Stimulated activated CD4-positive, alpha-beta T cell treated with anti-CD3 and anti-CD28 coated beads, TNF-alpha, amount 100 ng/mL, for 24 hours (primary cell): ENCODE data around the gene NUAK1.

Experiments used
- DNase-seq, 3 experiments: peaks; one replicate each; pipeline ENCODE4 v3.0.0-alpha.2; 2020; ENCODE audit warnings: low read depth in 3 of 3

NUAK1 gene

DNA sequence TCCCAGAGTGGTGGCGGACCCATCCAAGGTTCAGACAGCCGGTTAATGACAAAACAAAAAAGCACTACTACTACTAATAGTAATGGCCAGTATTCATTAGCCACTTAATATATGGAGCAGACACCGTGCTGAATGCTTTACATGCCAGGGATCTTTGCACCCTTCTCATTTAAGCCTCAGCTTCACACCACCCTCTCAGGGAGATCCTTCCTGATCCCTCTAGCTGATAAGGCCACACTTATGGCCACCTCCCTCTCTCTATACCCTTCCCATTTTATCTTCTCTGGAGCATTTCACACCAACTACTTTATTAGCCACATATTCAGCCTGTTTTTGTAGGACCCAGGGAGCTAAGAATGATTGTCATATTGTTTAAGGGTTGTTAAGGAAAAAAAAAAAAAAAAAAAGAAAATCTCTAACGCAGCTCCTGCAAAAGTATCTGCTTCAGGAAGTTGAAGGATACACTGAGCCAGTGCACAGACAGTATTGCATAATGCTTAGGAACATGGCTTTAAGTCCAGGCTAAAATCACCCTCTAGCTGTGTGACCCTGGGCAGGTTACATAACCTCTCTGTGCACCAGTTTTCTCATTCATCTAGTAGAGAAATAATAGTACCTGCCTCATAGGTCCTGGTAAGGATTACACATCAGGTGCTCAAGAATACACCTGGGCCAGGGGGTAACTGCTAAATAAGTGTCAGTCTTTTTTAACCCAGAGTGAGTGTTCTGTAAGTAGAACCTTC is 29.4 kb downstream of the NUAK1 start:
- DNase-seq: no peak

DNA sequence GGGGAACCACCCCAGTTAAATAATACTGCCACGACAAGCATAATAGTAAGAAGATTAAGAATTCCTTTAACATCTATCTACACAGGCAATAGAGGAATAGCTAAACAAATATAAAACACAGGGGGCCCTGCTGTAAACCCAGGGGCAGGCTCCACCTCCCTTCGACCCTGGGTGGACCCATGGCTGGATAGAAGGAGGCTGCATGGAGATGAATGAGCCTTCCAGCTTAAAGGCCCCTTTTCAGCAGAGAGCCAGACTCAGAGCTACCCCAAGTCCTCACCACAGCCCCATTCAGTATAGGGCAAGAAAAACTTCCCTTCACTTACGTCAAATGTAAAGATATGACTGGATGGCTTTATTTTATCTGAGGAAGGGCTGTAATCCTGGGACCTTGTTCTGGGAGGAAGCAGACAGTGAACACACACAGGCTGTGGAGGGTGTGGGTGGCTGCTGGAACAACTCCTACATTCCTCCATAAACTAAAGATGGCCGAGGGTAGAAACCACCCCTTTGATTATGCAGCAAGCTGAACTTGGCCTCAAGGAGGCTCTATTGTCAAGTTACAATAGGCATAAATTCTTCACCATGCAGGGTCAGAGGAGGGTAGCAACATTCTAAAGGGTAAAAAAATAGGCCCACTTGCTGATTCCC is 30.4 kb downstream of the NUAK1 start:
- no peak for DNase-seq

GRCh38 chr12:106107566-106107965 is 31.2 kb downstream of the NUAK1 start:
- no peak for DNase-seq

GRCh38 chr12:106106892-106107291 is 31.9 kb downstream of the NUAK1 start:
- DNase-seq: no peak

GRCh38 chr12:106106061-106106566 is 32.6 kb downstream of the NUAK1 start:
- no peak for DNase-seq

- DNase-seq: no peak
Measured at GRCh38 chr12:106101803-106102202, 37.0 kb downstream of the NUAK1 start.

DNA sequence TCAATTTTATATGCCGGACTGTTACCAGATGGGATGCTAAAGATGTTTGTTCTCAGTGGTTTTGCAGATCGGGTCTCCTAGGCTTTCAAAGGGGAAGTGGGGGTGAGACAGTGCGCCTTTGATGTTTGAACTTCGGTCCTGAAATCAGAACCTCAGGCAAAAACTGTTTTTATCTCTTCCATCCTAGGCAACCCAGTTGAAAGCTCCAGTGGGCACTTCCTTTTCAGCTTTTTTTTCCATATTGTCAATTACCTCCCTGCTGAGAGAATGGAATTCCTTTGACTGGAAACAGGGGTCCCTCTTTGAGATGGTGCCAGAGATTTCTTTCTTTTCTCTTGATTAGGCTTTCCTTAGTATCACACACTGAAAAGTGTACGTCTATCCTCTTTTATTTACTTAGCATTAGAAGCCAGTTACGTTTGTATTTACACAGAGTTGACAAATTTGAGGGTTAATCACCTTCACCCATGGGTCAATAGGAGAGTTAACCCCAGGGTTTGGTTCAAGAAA is 40.0 kb downstream of the NUAK1 start:
- DNase-seq: no peak

DNA sequence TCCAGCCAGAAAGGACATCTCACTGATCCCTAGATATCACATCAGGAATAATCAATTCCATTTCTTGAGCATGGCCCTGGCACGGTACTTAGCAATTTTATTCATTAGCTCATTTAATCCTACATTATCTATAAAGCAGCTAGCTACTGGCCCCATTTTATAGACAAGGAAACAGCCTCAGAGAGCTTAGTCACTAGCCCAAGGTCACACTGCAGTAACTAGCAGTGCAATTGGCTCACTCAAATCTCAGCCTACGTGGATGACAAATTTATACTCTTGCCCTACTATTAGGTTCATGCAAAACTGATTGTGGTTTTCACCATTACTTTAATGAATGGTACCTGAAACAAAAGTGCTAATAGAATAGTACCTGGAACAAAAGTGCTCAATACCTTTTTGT is 41.7 kb downstream of the NUAK1 start:
- no peak for DNase-seq

DNA sequence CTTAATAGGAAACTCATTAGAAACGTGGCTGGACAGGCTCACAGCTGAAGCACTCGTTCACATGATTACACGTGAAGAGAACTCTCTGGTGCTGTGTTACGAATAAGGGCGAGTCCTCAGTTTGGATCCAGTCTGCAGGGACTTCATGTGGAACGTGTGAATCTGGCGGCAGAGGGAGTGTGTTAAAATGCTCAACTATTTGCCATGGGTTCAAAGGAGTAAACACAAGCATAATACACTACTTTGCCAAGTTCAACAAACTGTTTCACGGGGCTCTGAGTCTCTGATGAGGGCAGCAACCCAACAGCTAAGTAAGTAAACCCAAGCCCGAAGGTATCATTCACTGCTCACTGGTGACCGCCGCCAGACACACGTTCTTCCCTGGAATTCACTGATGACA is 42.4 kb downstream of the NUAK1 start:
- no peak for DNase-seq

- no peak for DNase-seq
Measured at GRCh38 chr12:106094304-106094703, 44.5 kb downstream of the NUAK1 start.

DNA sequence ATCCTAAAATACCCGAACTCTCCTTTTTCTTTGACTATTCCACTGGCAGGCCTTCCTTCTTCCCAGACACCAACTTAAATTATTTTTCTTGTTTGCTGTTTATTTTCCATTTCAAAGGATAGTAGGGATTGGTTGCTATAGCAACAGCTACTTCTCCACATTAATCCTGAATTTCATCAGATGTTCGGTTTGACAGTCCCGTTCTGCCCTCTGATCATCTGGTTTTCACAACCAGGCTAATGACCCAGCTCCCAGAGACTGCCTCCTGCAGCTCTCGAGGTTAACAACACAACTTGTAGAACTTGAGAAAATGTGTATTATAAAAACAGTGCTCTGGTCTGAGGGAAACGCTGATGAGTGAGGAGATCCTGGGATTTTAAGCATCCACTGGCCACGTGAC is 45.5 kb downstream of the NUAK1 start:
- DNase-seq: no peak

DNA sequence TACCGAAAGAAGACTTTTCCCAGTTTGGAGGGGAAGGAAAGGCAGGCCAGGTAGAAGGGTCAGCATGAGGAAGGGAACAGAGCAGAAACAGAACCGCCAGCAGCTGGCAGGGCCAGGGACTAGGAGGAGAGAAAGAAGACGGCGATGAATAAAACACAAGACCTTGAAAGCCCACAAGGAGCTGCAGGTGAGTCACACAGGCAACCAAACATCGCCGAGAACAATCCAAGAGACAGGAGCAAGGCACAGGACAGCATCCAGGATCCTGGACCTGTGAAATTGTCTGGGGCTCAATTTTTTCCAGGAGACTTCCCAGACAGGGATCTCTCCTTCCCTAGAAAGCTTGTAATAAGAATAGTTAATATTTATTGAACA is 47.3 kb downstream of the NUAK1 start:
- no peak for DNase-seq

GRCh38 chr12:106090591-106091445 is 47.9 kb downstream of the NUAK1 start:
- DNase-seq: no peak

DNA sequence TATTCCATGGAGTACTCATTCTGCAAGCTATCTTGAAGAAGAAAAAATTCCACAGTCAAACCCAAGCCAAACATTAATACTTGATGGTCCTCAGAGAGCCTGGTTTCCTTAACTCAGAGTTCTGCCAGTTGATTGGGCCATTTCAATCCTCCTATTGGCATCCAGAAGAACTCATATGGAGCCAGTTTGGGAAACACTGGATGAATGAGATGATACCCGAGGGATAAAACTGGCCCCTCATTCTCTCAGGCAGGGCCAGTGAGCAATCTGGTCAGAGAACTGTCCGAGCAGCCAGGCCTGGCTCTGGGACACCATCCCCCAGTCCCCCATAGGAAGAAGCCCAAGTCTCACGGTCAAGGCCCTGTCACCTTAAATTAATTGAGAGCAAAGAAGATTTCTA is 48.8 kb downstream of the NUAK1 start:
- no peak for DNase-seq

GRCh38 chr12:106088811-106089485 is 49.8 kb downstream of the NUAK1 start:
- DNase-seq: no peak

DNA sequence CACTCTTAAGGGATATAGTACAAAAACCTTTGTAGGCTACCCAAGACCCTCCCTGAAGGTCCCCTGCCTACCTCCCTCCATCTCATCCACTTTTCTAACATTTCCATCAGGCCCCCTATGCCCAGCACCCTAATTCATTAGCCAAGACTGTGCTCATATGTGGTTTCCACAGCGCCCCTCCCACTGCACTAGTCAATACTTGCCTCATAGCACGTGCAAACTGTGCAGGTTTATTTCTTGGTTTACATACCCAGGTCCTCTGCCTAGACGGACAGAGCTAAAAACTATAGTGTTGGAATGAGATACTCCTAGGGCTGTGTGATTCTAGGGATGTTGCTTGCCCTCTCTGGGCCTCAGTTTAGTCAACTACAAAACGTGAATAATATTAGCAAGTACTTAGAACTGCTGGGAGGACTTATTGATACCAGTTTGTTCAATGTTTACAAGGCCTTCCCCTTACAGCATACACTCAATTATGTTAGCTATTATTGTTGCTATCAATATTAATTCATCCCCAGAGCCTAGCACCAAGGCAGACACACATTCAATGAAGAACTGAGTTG is 50.4 kb downstream of the NUAK1 start:
- no peak for DNase-seq

- no peak for DNase-seq
Measured at GRCh38 chr12:106086696-106087095, 52.1 kb downstream of the NUAK1 start.

- DNase-seq: no peak
Measured at GRCh38 chr12:106085213-106085612, 53.5 kb downstream of the NUAK1 start.

GRCh38 chr12:106084759-106085158 is 54.0 kb downstream of the NUAK1 start:
- no peak for DNase-seq

- no peak for DNase-seq
Measured at GRCh38 chr12:106084014-106084671, 54.6 kb downstream of the NUAK1 start.
